Raji (cell line): ENCODE results near the gene ARHGAP15.

ENCODE experiments used
- POLR2A ChIP-seq: IDR thresholded peaks from 2 replicates; pipeline ENCODE4 v1.6.1; 2011; ENCODE audit warnings: low read depth, low read length, control low read depth; ENCODE audit not compliant: insufficient read depth

ARHGAP15 gene

GRCh38 chr2:143435131-143435530 lies 305.9 kb downstream of the ARHGAP15 start:
- no peak for TF ChIP-seq POLR2A

- TF ChIP-seq POLR2A = no peak
Measured at GRCh38 chr2:143436951-143437350, 307.7 kb downstream of the ARHGAP15 start.

GRCh38 chr2:143440411-143441012 lies 311.3 kb downstream of the ARHGAP15 start:
- no peak for TF ChIP-seq POLR2A

GRCh38 chr2:143442193-143442592 lies 313.0 kb downstream of the ARHGAP15 start:
- no peak for TF ChIP-seq POLR2A

- no peak for TF ChIP-seq POLR2A
Measured at GRCh38 chr2:143451642-143452281, 322.5 kb downstream of the ARHGAP15 start.

- TF ChIP-seq POLR2A = no peak
Measured at GRCh38 chr2:143452817-143453451, 323.7 kb downstream of the ARHGAP15 start.

DNA sequence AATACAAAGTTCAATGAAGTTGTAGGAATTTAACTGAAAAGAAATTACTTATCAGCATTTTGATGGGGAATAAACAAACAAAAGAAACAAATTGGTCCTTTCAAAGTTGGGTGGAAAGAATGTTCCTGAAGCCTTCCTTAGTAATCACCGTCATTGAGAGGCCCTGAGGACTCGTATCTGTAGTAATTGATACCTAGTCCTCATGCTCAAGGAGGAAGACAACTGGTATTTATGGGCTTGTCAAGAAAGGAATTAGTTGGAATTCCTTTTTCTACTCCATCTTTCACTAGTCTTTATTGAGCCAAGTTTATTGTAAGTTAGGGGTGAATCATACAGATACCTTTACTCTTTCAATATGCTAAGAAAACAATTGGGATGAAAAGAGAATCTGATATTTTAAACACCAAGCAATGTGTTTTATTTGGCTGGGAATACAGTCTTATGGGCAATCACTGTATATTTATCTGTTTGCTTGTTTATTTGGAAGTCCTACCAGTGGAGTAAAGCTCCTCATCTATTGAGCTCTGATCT lies 324.8 kb downstream of the ARHGAP15 start:
- no peak for TF ChIP-seq POLR2A

GRCh38 chr2:143455317-143455716 lies 326.1 kb downstream of the ARHGAP15 start:
- no peak for TF ChIP-seq POLR2A

GRCh38 chr2:143458258-143459190 lies 329.3 kb downstream of the ARHGAP15 start:
- no peak for TF ChIP-seq POLR2A

DNA sequence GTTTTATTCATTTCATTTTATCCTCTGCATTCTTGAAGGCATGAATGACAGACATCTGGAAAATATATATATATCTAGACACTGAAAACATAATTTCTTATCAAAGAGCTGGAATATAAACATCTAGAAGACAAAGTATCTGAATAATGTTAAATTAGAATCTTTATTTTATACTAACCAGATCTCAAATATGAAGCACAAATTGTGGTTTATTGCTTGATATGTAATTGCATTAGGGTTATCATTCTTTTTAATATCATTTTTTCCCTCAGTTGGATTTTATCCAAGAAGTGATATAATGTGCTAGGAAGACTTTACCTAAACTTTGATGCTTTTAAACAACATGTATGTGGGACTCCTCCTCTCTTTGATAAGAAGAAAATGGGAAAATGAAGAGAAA lies 331.2 kb downstream of the ARHGAP15 start:
- TF ChIP-seq POLR2A = no peak

DNA sequence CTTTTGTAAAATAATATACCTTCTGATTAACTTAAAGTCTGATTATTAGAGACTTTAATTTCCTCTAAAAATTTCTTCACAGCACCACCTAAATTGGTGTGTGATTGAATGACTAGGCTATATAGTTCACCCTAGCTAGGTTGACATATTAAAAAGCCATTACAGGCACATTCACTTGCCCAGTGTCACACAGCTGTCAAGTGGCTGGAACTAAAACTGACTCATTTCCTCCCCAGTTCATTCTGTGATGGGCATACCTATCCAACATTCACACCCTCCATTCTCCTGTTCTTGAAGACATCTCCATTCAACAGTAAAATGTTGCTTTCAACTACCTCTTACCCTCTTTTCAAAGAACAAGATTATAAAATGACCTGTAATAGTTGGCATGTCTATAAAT lies 334.5 kb downstream of the ARHGAP15 start:
- TF ChIP-seq POLR2A = no peak

DNA sequence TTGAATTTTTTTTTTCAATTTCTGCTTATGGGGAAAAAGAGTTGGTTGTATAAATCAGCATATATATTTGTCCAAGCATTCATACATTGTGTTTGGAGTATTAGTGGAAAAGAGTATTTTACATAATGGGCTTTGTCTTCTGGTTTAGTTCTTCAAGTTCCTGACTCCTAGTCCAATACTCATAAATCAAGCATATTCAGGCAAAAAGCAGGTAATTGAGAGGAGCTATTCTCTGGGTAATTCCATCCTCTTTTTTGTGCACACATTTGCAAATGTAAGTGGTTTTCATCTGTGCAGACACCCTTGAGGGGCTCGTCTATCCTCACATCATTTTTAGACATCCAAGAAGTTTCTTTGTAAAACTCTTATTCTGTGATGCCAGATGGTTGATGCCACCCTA lies 337.2 kb downstream of the ARHGAP15 start:
- TF ChIP-seq POLR2A = no peak

- TF ChIP-seq POLR2A = no peak
Measured at GRCh38 chr2:143467011-143467410, 337.8 kb downstream of the ARHGAP15 start.

GRCh38 chr2:143468341-143468888 lies 339.2 kb downstream of the ARHGAP15 start:
- no peak for TF ChIP-seq POLR2A

- TF ChIP-seq POLR2A = no peak
Measured at GRCh38 chr2:143469323-143469722, 340.1 kb downstream of the ARHGAP15 start.
